Thoracic aorta (tissue), 2 donors: ENCODE data around the gene HDAC9. TPM values are rescaled to one million over a fixed set of nuclear protein-coding genes. Genes with fewer than 3 reads are reported as not detected.

ENCODE experiments used
- ATAC-seq: fragments of 150-250 bp; one replicate; pipeline ENCODE4 v1.8.0; 2017; ENCODE audit warnings: low read depth; ENCODE audit not compliant: insufficient number of reproducible peaks, low FRiP score
- DNase-seq: peaks from one replicate; pipeline ENCODE4 v3.0.0-alpha.2; 2020; ENCODE audit warnings: low spot score
- H3K27ac ChIP-seq, 2 donors: fragments of 200-600 bp; sonication (generic); 1 replicate in 1 of 2; 2 replicates in 1 of 2; pipeline ENCODE4 v1.5.1; 2016; ENCODE audit warnings: mild to moderate bottlenecking in 2 of 2, moderate library complexity in 2 of 2
- H3K27me3 ChIP-seq: fragments of 200-600 bp; sonication (generic); replicated peaks from 2 replicates; pipeline ENCODE4 v1.6.0; 2016; ENCODE audit warnings: mild to moderate bottlenecking; ENCODE audit not compliant: insufficient read depth
- H3K36me3 ChIP-seq: fragments of 200-600 bp; sonication (generic); one replicate; pipeline ENCODE4 v1.5.1; 2016
- H3K4me1 ChIP-seq, 2 donors: fragments of 200-600 bp; sonication (generic); 1 replicate in 1 of 2; 2 replicates in 1 of 2; pipeline versions ENCODE4 v1.5.1 to v1.6.0; 2016; ENCODE audit warnings: low read depth in 2 of 2, mild to moderate bottlenecking in 1 of 2; ENCODE audit not compliant: control insufficient read depth in 1 of 2
- H3K4me3 ChIP-seq: fragments of 200-600 bp; sonication (generic); 2 replicates; pipeline ENCODE4 v1.5.1; 2016; ENCODE audit warnings: mild to moderate bottlenecking
- H3K9me3 ChIP-seq: fragments of 200-600 bp; sonication (generic); 2 replicates; pipeline ENCODE4 v1.5.1; 2016
- CTCF ChIP-seq: fragments of 200-600 bp; sonication (generic); IDR thresholded peaks from one replicate; pipeline ENCODE4 v1.5.1; 2019; ENCODE audit warnings: antibody characterized with exemption
- total RNA-seq, 2 donors: library from RNA; depleted of rRNA; stranded (reverse); fragments of >200 nt; gene quantifications; one replicate each; pipeline versions ENCODE4 v1.1.0 to v1.2.3, GENCODE V29; 2016

The HDAC9 gene
- total RNA-seq, 2 donors from 2014 or later, result 64.1 to 81.6 TPM

- Histone ChIP-seq H3K27me3 (no peaks in the 10 kb centered on the region), H3K4me3 (no peak overlapping the region), H3K27ac (no peak overlapping the region), H3K4me1 (peaks cover 0 to 6% of the 10 kb centered on the region in 2 donors), H3K36me3 (no peaks in the 10 kb centered on the region), H3K9me3 (no peaks in the 10 kb centered on the region)
- no peak for TF ChIP-seq CTCF
- no peak for ATAC-seq
- DNase-seq, result no peak
These were observed 277.0 kb downstream of the HDAC9 start for GRCh38 chr7:18772567-18772965.

DNA sequence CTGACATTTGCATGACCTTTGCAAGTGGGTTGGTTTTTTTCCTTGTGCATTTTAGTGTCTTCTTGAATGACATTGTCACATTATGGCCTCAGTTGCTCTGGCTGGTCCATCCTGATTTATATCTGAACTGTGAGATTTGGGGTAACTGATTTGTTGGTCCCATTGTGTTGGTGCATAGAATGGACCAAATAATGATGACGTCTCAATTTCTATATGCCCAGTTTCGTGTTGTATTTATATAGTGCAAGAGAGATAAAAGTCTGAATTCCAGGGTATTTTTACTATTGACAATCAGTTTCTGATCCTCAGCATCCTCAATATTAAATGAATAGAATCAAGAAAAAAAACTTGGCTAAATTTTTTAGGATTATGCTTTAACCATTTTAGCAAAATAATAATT is 281.8 kb downstream of the HDAC9 start:
- no peak for TF ChIP-seq CTCF
- no peak for ATAC-seq

DNA sequence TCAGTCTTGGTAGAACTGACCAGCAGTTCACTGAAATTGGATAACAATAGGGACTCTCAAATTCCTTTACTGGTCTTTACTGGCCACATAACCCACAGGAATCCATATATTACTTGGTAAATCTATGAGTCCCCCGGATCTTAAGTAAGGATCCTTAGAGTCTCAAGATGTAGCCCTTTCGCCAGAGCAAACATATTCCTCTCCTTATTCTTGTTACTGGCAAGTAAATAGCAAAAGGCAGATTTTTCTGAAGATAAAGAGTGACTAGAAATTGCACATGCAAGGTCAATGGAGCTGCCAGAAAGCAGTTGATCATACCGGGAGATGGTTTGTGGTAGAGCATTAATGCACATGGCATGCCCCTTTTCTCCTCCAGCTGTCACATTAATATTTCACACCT is 283.0 kb downstream of the HDAC9 start:
- Histone ChIP-seq H3K27me3 (no peaks in the 10 kb centered on the region), H3K4me3 (no peak overlapping the region), H3K27ac (no peak overlapping the region), H3K9me3 (no peaks in the 10 kb centered on the region), H3K4me1 (no peaks in the 10 kb centered on the region), H3K36me3 (no peaks in the 10 kb centered on the region)
- ATAC-seq (no peak), DNase-seq (no peak)
- no peak for TF ChIP-seq CTCF

More for the DNA sequence above, 281.8 kb downstream of the HDAC9 start:
- Histone ChIP-seq H3K4me3 (no peak overlapping the region), H3K27ac (no peak overlapping the region), H3K4me1 (no peaks in the 10 kb centered on the region), H3K9me3 (no peaks in the 10 kb centered on the region), H3K36me3 (no peaks in the 10 kb centered on the region), H3K27me3 (no peaks in the 10 kb centered on the region)
- DNase-seq, result no peak

- Histone ChIP-seq H3K4me3 (no peak overlapping the region), H3K36me3 (no peaks in the 10 kb centered on the region), H3K9me3 (no peaks in the 10 kb centered on the region), H3K27me3 (no peaks in the 10 kb centered on the region), H3K4me1 (no peaks in the 10 kb centered on the region), H3K27ac (no peak overlapping the region)
- DNase-seq (no peak), ATAC-seq (no peak)
- no peak for TF ChIP-seq CTCF
These were observed 284.7 kb downstream of the HDAC9 start for GRCh38 chr7:18780266-18780665.

DNA sequence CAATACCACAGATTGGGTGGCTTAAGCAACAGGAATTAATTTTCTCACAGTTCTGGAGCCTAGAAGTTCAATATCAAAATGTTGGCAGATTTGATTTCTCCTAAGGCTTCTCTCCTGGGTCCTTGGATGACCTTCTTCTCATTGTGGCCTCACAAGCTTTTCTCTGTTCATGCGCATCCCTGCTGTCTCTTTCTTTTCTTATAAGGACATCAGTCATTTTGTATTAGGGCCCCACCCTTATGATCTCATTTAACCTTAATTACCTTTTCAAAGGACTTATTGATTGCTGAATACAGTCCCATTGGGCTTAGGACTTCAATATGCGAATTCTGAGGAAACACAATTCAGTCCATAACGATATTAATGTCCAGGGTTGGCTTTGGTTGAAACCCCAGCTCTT is 285.4 kb downstream of the HDAC9 start:
- Histone ChIP-seq H3K4me3 (no peak overlapping the region), H3K36me3 (no peaks in the 10 kb centered on the region), H3K27me3 (no peaks in the 10 kb centered on the region), H3K27ac (no peak overlapping the region), H3K4me1 (no peaks in the 10 kb centered on the region), H3K9me3 (no peaks in the 10 kb centered on the region)
- DNase-seq (no peak), ATAC-seq (no peak)
- TF ChIP-seq CTCF, result no peak
